HG02884 (cell line): ENCODE measurements around the gene IPP.
"Not testable (repeated sequence)": the region's sequence is repeated elsewhere in the genome, so short reads cannot be mapped to it uniquely, and the experiment has no call there.

Source experiments
- ATAC-seq: cut with Tn5 transposase; IDR thresholded peaks from one replicate; pipeline ENCODE4 v1.9.1; 2021; ENCODE audit warnings: mild to moderate bottlenecking, moderate library complexity; ENCODE audit not compliant: unreplicated experiment

IPP gene

GRCh38 chr1:45685308-45686014 is 65.0 kb downstream of the IPP start:
- no peak for ATAC-seq

GRCh38 chr1:45684402-45684801 is 66.1 kb downstream of the IPP start:
- no peak for ATAC-seq

DNA sequence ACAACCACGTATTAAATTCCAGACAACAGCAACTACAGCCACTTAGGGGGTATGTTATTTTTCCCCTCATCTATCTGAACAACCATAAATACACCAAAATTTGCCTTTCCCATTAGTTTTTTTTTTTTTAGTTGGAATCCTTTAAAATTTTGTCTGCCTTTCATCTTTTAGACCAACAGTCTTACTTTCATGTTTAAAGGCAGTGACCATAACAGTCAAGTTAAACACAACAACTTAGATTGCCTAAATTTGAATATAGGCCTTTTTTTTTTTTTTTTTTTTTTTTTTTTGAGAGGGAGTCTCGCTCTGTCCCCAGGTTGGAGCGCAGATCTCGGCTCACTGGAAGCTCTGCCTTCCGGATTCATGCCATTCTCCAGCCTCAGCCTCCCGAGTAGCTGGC is 67.5 kb downstream of the IPP start:
- no peak for ATAC-seq

GRCh38 chr1:45679123-45679522 is 71.3 kb downstream of the IPP start:
- no peak for ATAC-seq

DNA sequence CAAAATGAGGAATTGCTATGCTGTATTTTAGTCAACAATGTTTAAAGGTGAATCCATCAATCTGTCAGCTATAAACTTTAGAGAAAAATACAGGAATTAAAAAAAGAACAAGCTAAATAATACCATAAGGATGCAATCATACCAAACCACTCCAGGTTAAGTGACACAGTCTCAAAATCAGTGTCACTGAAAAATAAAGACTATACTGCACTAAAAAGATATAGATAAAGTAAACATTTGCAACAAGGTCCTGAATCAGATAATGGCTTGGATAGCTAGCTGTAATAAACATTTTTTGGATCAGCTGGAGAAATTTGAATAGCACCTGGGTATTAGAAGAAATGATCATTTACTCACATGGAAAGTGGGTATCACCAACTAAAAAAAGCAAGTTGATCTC is 72.0 kb downstream of the IPP start:
- ATAC-seq = no peak

GRCh38 chr1:45677751-45678245 is 72.7 kb downstream of the IPP start:
- no peak for ATAC-seq

DNA sequence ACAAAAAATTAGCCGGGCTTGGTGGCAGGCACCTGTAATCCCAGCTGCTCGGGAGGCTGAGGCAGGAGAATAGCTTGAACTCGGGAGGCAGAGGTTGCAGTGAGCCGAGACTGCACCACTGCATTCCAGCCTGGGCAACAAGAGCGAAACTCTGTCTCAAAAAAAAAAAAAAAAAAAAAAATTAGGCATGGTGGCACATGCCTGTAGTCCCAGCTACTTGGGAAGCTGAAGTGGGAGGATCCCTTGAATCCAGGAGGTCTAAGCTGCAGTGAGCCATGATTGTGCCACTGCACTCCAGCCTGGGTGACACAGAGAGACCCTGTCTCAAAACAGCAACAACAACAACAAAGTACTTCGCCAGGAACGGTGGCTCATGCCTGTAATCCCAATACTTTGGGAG is 73.9 kb downstream of the IPP start:
- ATAC-seq = not testable (repeated sequence)

DNA sequence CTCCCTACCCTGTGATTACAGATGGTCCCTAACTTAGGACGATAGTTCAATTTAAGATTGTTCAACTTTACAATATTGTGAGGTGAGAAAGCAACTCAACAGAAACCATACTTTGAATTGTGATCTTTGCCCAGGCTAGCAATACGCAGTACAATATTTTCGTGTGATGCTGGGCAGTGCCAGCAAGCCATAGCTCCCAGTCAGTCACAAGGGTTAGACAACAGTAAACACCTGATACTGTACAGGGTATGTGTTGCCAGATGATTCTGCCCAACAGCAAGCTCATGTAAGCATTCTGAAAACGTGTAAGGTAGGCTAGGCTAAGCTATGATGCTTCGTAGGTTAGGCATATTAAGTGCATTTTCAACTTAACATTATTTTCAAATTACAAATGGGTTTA is 76.0 kb downstream of the IPP start:
- no peak for ATAC-seq

GRCh38 chr1:45673956-45674355 is 76.5 kb downstream of the IPP start:
- no peak for ATAC-seq

GRCh38 chr1:45669859-45670655 is 80.4 kb downstream of the IPP start:
- no peak for ATAC-seq

GRCh38 chr1:45669379-45669778 is 81.1 kb downstream of the IPP start:
- ATAC-seq = no peak

GRCh38 chr1:45668526-45668925 is 81.9 kb downstream of the IPP start:
- no peak for ATAC-seq

GRCh38 chr1:45667321-45668111 is 82.9 kb downstream of the IPP start:
- ATAC-seq = no peak

- no peak for ATAC-seq
Observed at GRCh38 chr1:45666836-45667235, 83.6 kb downstream of the IPP start.

- no peak for ATAC-seq
Observed at GRCh38 chr1:45660336-45660735, 90.1 kb downstream of the IPP start.

DNA sequence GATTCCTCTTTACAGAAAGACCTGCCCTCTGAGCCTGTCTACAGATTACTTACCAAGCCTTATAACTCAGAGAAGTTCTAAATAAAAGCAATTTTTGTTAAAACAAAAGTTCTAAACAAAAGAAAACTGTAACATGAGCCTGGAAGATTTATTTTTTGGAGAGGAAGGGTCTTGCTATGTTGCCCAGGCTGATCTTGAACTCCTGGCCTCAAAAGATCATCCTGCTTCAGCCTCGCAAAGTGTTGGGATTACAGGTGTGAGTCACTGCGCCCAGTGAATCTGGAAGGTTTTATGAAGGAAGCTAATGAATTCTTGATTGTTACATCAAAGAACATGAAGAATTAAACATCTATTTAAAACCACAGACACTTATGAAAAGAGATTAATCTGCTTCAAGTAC is 91.2 kb downstream of the IPP start:
- ATAC-seq = no peak

GRCh38 chr1:45658171-45658570 is 92.3 kb downstream of the IPP start:
- no peak for ATAC-seq

DNA sequence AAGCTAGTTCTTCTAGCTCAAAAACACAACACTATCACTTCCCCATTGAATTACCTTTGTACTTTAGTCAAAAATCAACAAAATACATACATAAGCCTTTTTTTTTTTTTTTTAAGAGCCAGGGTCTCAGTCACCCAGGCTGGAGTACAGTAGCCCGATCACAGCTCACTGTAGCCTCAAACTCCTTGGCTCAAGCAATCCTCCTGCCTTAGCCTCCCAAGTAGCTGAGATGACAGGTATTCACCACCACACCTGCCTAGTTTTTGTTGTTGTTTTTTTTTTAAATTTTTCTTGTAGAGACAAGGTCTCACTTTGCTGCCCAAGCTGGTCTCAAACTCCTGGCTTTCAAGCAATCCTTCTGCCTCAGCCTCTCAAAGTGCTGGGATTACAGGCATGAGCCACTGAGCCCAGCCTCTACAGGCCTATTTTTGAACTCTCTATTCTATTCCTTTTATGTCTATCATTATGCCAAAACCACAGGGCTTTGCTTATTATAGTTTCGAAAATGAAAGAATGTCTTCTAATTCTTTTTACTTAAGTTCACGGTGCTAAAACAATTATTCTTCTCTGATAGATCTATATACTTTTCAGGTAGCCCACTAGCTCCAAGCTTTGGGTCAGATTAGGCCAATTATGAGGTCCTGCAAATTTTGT is 93.8 kb downstream of the IPP start:
- ATAC-seq = no peak

DNA sequence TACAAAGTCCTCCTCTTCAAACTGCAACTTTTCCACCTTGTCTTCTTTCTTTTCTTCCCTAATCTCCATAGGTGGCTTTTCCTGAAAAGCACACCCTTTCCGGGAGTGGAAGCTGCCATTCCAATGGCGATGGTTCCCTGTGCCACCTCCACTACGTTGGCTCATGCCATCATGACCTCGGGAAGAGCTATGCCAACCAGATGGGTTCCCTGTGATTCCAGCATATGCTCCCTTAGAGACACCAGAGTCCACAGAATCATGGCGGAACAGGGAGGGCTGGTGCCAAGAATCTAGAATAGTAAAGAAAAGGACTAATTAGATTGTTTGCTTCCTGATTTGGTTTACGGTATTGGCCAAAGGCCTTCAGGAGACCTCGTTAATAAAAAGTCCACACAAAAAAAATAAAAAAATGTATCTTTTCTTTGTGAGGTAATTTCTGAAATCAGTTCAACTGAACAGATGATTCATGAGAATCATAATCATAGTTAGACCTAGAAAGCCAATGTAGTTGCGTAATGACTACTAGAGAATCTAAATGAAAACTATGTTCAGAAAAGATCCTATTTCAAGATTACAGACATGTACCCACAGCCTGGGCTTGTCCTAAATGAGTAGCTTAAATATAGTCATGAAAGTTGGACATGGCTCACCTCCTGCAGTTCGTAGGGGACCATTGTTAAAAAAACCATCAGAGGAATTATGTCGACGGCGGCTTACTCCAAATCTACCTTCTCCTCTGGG is 95.7 kb downstream of the IPP start:
- no peak for ATAC-seq
